Measurements from ENCODE around the gene TUBB3.
"Not testable (repeated sequence)": the region's sequence is repeated elsewhere in the genome, so short reads cannot be mapped to it uniquely, and the experiment has no call there.

Gene TUBB3

GRCh38 chr16:89922884-89923639 is at the start of gene TUBB3:
Gene TUBB3, plus strand, starts transcription at chr16:89923342. Its CDS starts 60 bp downstream, at chr16:89923402.
- DNase-seq, result no peak

GRCh38 chr16:89873972-89874689 is 49.0 kb upstream of the TUBB3 start:
- DNase-seq, result no peak

- not testable (repeated sequence) for DNase-seq
Measured at GRCh38 chr16:89879123-89879522, 44.0 kb upstream of the TUBB3 start.

- DNase-seq, result no peak
Measured at GRCh38 chr16:89880477-89881367, 42.4 kb upstream of the TUBB3 start.

GRCh38 chr16:89881368-89881730 is 41.8 kb upstream of the TUBB3 start:
- DNase-seq, result no peak

- no peak for DNase-seq
Measured at GRCh38 chr16:89883346-89884040, 39.6 kb upstream of the TUBB3 start.

- DNase-seq, result no peak
Measured at GRCh38 chr16:89884041-89884421, 39.1 kb upstream of the TUBB3 start.

- no peak for DNase-seq
Measured at GRCh38 chr16:89887243-89887642, 35.9 kb upstream of the TUBB3 start.

- no peak for DNase-seq
Measured at GRCh38 chr16:89890200-89890599, 32.9 kb upstream of the TUBB3 start.

GRCh38 chr16:89890886-89891657 is 32.1 kb upstream of the TUBB3 start:
- DNase-seq, result no peak

GRCh38 chr16:89892055-89892630 is 31.0 kb upstream of the TUBB3 start:
- no peak for DNase-seq

GRCh38 chr16:89892635-89893034 is 30.5 kb upstream of the TUBB3 start:
- DNase-seq, result no peak

- no peak for DNase-seq
Measured at GRCh38 chr16:89893642-89894548, 29.2 kb upstream of the TUBB3 start.

GRCh38 chr16:89895482-89896250 is 27.5 kb upstream of the TUBB3 start:
- DNase-seq, result no peak

- DNase-seq, result no peak
Measured at GRCh38 chr16:89897204-89897603, 25.9 kb upstream of the TUBB3 start.

- no peak for DNase-seq
Measured at GRCh38 chr16:89898201-89898967, 24.8 kb upstream of the TUBB3 start.

GRCh38 chr16:89899879-89900481 is 23.2 kb upstream of the TUBB3 start:
- no peak for DNase-seq

GRCh38 chr16:89900885-89901284 is 22.3 kb upstream of the TUBB3 start:
- no peak for DNase-seq
